ENCODE measurements around the gene PTH2.
"Not testable (repeated sequence)": the region's sequence is repeated elsewhere in the genome, so short reads cannot be mapped to it uniquely, and the experiment has no call there.

Gene PTH2

GRCh38 chr19:49423071-49423984 lies at the start of gene PTH2:
TSS of gene PTH2 (minus strand) at chr19:49423441. CDS start at chr19:49423339, 102 bp downstream.
- DNase-seq, result no peak

DNA sequence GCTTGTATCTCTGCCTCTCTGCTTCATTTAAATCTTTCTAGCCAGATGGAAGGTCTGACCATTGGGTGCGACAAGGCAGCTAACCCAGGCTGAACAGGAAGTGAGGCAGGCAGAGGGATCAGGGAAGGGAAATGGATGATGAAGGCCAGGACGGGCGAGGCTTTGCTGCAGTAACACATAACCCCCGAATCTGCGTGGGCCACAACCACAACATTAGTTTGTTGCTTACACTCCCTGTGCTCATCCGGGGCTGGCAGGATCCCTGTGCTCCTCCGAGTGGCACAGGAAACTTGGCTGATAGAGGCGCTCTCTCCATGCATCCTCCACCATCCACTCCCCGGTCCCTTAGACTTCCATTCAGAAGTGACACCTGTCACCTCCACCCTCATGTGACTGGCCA lies 49.7 kb upstream of the PTH2 start:
- DNase-seq, result no peak

GRCh38 chr19:49470615-49470978 lies 47.4 kb upstream of the PTH2 start:
- no peak for DNase-seq

DNA sequence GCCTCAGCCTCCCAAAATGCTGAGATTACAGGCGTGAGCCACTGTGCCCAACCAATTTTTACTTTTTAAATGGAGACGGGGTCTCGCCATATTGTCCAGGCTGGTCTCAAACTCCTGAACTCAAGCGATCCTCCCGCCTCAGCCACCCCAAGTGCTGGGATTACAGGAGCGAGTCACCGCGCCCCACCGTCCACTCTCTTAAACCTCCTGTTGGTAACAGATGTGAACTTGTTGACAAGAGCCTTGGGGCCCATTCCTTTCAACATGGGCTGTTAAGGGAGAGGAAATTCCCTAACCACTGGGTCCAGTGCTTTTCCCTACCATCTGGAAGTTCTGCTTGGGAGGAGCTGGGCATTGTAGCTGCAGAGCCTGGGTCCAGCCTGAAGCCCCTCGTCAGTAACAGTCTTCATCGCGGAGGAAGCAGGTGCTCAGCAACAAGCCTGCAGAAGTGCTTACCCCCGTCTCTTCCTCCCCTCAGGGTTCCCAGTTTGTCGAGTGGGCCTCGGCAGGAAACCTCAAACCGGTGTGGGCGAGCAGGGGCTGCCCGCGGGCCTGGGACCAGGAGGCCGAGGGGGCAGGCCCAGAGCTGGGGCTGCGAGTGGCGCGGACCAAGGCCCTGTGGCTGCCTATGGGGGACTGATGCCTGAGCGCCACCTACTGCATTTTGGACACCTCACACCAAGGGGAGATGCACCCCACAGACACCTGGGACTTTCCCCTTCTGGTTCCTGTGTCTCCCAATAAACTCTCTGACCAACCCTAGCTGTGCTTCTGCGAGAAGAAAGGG lies 46.8 kb upstream of the PTH2 start:
- DNase-seq, result peak; percentile 90 to 97

- peak; percentile 75 to 90 for DNase-seq
These were observed 45.7 kb upstream of the PTH2 start for GRCh38 chr19:49468746-49469447.

- DNase-seq, result no peak
These were observed 45.0 kb upstream of the PTH2 start for GRCh38 chr19:49468199-49468598.

- no peak for DNase-seq
These were observed 42.1 kb upstream of the PTH2 start for GRCh38 chr19:49465371-49465770.

- DNase-seq, result no peak
These were observed 40.9 kb upstream of the PTH2 start for GRCh38 chr19:49463960-49464740.

GRCh38 chr19:49462492-49462891 lies 39.3 kb upstream of the PTH2 start:
- DNase-seq, result no peak

GRCh38 chr19:49461656-49462055 lies 38.4 kb upstream of the PTH2 start:
- no peak for DNase-seq

DNA sequence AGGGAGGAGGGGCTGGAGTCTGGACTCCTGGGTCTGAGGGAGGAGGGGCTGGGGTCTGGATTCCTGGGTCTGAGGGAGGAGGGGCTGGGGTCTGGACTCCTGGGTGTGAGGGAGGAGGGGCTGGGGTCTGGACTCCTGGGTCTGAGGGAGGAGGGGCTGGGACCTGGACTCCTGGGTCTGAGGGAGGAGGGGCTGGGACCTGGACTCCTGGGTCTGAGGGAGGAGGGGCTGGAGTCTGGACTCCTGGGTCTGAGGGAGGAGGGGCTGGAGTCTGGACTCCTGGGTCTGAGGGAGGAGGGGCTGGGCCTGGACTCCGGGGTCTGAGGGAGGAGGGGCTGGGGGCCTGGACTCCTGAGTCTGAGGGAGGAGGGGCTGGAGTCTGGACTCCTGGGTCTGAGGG lies 37.9 kb upstream of the PTH2 start:
- DNase-seq, result not testable (repeated sequence)

DNA sequence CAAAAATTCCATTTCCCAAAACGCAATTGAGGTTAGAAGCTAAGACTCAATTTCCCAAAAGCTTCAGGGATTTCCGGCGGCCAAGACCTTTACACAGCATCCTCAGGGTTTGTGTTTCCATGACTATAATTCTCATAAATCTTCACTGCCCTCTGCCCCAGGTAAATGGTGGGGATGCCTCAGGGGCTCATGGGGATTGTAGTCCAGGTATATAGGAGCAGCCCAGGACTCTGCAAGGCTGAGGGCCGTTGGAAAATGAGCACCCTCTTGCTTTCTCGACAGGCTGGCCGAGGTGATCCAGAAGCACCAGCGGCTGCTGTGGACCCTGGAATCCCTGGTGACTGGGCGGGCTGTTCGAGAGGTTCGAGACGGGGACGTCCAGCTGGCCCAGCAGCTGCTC lies 36.1 kb upstream of the PTH2 start:
- no peak for DNase-seq

DNA sequence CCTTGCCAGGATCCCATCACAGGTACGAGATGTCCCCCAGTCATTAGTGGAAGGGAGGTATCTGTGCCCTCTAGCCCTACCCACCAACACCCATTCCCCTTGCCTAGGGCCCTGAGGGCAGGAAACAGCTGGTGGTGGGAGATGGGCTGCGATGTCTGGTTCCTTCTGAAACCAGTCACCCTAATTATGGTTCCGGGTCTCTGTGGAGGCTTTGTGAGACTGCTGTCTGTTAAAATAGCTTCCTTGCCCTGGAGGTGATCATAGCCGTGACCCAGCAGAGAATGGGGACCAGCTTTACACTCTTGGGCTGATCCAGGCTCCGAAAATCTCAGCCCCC lies 35.3 kb upstream of the PTH2 start:
- no peak for DNase-seq

DNA sequence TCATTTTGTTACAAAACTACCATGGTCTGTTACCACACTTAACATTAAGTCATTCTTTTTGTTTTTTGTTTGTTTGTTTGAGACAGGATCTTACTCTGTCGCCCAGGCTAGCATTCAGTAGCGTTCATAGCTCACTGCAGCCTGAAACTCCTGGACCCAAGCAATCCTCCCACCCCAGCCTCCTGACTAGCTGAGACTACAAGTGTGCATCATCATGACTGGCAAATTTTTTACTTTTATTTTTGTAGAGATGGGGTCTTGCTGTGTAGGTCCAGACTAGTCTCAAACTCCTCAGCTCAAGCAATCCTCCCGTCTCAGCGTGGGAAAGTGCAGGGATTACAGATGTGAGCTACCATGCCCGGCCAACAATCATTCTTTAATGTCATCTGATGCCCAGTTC lies 33.1 kb upstream of the PTH2 start:
- no peak for DNase-seq

- no peak for DNase-seq
These were observed 32.5 kb upstream of the PTH2 start for GRCh38 chr19:49455773-49456172.

GRCh38 chr19:49453757-49454240 lies 30.6 kb upstream of the PTH2 start:
- no peak for DNase-seq

GRCh38 chr19:49453013-49453756 lies 29.9 kb upstream of the PTH2 start, which contains the start of gene ALDH16A1:
TSS of gene ALDH16A1 (plus strand) at chr19:49453225. CDS start at chr19:49453332, 107 bp downstream.
- DNase-seq, result peak; percentile 99

DNA sequence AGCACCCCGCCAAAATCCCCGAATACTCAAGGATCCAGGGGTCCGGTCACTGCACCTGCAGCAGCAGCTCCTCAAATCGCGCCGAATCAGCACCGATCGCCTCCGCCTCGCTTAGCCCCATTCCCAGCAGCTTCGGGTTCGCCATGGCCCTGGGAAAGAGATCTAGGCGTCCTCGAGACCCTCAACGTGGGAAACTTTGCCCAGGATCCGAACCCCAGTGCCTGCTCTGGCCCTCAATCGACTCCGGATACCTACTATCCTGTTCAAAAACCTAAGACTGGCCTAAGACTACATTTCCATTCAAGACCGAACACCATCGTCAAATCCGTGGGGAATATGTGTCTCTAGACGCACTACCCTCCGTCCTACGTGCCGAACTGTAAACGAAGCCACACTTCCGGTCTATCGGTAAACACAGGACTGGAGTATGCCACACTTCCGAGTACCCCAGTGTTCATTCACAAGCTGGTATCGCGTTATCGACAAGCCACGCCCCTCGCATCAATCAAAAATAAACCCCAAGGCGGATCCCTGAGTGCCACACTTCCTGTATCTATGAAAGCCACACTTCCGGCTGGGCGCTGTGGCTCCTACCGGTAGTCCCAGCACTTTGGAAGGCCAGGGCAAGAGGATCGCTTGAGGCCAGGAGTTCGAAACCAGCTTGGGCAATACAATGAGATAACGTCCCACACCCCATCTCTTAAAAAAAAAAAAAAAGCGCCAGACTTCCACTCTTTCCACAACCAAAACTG lies 28.4 kb upstream of the PTH2 start, which contains the start of gene PIH1D1:
TSS of gene PIH1D1 (minus strand) at position 385 of the 752 bp plus-strand sequence. CDS start at position 145, 240 bp downstream.
- peak; percentile 100 for DNase-seq

DNA sequence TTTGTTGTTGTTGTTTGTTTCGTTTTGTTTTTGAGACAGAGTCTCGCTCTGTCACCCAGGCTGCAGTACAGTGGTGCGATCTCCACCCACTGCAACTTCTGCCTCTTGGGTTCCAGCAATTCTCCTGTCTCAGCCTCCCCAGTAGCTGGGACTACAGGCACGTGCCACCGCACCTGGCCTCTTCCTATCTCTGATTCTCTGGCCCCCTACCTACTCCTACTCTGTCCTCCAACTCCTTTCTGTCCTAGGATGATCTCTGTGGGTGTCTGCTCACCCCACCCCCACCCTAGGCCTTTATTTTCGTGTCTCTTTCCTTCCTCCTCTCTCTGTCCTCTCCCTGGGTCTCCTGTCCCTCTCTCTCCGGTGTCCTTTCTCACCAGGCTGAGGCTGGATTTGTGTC lies 27.2 kb upstream of the PTH2 start:
- no peak for DNase-seq

- DNase-seq, result no peak
These were observed 25.2 kb upstream of the PTH2 start for GRCh38 chr19:49448432-49448786.

Data from NCI-H524 (cell line).